GM21423 (cell line): ENCODE data around the gene OR14A16.

ENCODE experiments used
- ATAC-seq: cut with Tn5 transposase; IDR thresholded peaks from one replicate; pipeline ENCODE4 v1.9.1; 2021; ENCODE audit warnings: mild to moderate bottlenecking, moderate library complexity; ENCODE audit not compliant: unreplicated experiment

OR14A16 gene

GRCh38 chr1:247824023-247824422 lies at the start of gene OR14A16:
Gene OR14A16 (minus strand): TSS chr1:247824119. CDS start chr1:247815729, 8,390 bp downstream.
- ATAC-seq, result no peak

GRCh38 chr1:247865416-247865815 lies 41.5 kb upstream of the OR14A16 start:
- no peak for ATAC-seq

GRCh38 chr1:247864644-247865043 lies 40.7 kb upstream of the OR14A16 start:
- no peak for ATAC-seq

- no peak for ATAC-seq
These were observed 38.8 kb upstream of the OR14A16 start for GRCh38 chr1:247862756-247863155.

- no peak for ATAC-seq
These were observed 34.2 kb upstream of the OR14A16 start for GRCh38 chr1:247857985-247858619.

- ATAC-seq, result peak; percentile 70
These were observed 33.4 kb upstream of the OR14A16 start, which contains the start of gene TRIM58 for GRCh38 chr1:247857069-247857984. Gene TRIM58 (plus strand): TSS chr1:247857187. CDS start chr1:247857247, 60 bp downstream.

- no peak for ATAC-seq
These were observed 32.0 kb upstream of the OR14A16 start for GRCh38 chr1:247855911-247856310.

- ATAC-seq, result no peak
These were observed 31.1 kb upstream of the OR14A16 start for GRCh38 chr1:247854899-247855545.

GRCh38 chr1:247849616-247850015 lies 25.7 kb upstream of the OR14A16 start:
- no peak for ATAC-seq

- no peak for ATAC-seq
These were observed 24.4 kb upstream of the OR14A16 start for GRCh38 chr1:247848346-247848745.

- ATAC-seq, result no peak
These were observed 21.7 kb upstream of the OR14A16 start for GRCh38 chr1:247845693-247846017.

GRCh38 chr1:247845011-247845692 lies 21.2 kb upstream of the OR14A16 start:
- no peak for ATAC-seq

GRCh38 chr1:247843411-247843810 lies 19.5 kb upstream of the OR14A16 start:
- no peak for ATAC-seq

GRCh38 chr1:247841796-247842195 lies 17.9 kb upstream of the OR14A16 start, which contains the start of gene OR11L1:
Gene OR11L1 (minus strand): TSS chr1:247841896. CDS start chr1:247841896, 0 bp downstream.
- ATAC-seq, result no peak

GRCh38 chr1:247840818-247841217 lies 16.9 kb upstream of the OR14A16 start:
- no peak for ATAC-seq

- no peak for ATAC-seq
These were observed 9.7 kb upstream of the OR14A16 start for GRCh38 chr1:247833601-247834000.

GRCh38 chr1:247829656-247830055 lies 5.7 kb upstream of the OR14A16 start:
- no peak for ATAC-seq

- no peak for ATAC-seq
These were observed 1.4 kb upstream of the OR14A16 start for GRCh38 chr1:247825362-247825761.

GRCh38 chr1:247822060-247822459 lies 1.9 kb downstream of the OR14A16 start:
- no peak for ATAC-seq

- ATAC-seq, result no peak
These were observed 11.3 kb downstream of the OR14A16 start for GRCh38 chr1:247812637-247813036.

GRCh38 chr1:247797518-247797917 lies 26.4 kb downstream of the OR14A16 start:
- no peak for ATAC-seq
